ENCODE results near the gene ACOX3.

DNA sequence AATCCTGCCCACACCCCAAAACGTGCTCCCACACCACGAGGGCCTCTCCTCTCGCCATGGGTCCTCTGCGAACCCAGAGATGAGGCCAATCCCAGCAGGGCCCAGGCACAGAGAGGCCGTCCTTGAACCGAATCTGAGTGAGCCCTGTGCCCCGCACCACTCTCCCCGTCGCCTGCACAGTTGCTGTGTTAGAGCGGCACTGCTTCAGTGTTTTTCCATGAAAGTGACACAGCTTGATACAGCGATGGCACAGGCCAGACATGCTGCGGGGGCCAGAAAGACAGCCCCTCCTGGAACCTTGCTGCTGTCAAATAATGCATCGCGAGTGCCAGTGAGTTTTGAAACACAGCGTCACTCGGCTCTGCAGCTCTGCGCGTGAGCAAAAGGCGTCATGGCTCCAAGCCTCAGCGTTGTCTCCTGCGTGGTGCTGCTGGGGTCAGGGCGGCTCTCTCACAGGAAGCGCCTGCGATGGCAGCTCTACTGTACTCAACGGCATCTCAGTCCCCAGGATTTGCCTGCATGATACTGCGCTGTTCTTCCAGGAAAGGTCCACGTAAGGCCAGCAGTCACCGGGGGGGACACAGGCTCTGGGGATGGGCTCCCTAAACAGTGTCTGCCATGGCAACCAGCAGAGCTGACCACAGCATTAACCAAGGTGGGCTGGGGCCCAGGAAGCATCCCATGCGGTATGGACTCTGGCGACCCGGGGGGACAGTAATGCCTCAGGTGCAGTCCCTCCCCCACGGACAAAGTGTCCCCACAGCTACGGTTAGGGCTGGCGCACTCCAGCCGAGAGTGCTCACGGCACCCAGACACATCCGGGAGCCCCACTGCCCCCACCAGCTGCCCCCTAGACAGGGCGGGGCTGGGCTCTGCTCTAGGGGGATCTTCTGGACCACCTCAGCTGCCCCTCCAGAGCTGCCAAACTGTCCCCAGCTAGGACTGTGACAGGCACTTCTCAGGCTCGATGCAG lies 63.1 kb downstream of the ACOX3 start:
- TF ChIP-seq, protein P1, sequence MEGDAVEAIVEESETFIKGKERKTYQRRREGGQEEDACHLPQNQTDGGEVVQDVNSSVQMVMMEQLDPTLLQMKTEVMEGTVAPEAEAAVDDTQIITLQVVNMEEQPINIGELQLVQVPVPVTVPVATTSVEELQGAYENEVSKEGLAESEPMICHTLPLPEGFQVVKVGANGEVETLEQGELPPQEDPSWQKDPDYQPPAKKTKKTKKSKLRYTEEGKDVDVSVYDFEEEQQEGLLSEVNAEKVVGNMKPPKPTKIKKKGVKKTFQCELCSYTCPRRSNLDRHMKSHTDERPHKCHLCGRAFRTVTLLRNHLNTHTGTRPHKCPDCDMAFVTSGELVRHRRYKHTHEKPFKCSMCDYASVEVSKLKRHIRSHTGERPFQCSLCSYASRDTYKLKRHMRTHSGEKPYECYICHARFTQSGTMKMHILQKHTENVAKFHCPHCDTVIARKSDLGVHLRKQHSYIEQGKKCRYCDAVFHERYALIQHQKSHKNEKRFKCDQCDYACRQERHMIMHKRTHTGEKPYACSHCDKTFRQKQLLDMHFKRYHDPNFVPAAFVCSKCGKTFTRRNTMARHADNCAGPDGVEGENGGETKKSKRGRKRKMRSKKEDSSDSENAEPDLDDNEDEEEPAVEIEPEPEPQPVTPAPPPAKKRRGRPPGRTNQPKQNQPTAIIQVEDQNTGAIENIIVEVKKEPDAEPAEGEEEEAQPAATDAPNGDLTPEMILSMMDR (conservative IDR thresholded peaks at IDR 0.05 in 1 of 2, IDR thresholded peaks at IDR 0.05 in 1 of 2; ENCODE audit: low read depth in 1 of 2, low read length in 2 of 2): no peak
- no peak for TF ChIP-seq EZH2 (IDR thresholded peaks at IDR 0.05; ENCODE audit: low read length, missing control alignments)

Data from fibroblast of lung (primary cell).